ENCODE data around the gene CRADD.
"Not testable (repeated sequence)": the region's sequence is repeated elsewhere in the genome, so short reads cannot be mapped to it uniquely, and the experiment has no call there.

The CRADD gene

GRCh38 chr12:93750056-93750455 lies 72.9 kb downstream of the CRADD start:
- no peak for TF ChIP-seq CTCF (IDR thresholded peaks at IDR 0.05; ENCODE audit: low read depth, low read length)
- DNase-seq (ENCODE audit: extremely low read depth, low read depth): no peak

GRCh38 chr12:93751864-93752610 lies 74.9 kb downstream of the CRADD start:
- no peak for TF ChIP-seq CTCF (IDR thresholded peaks at IDR 0.05; ENCODE audit: low read depth, low read length)
- DNase-seq (ENCODE audit: extremely low read depth, low read depth): peak; percentile 60

- no peak for DNase-seq (ENCODE audit: extremely low read depth, low read depth)
- no peak for TF ChIP-seq CTCF (IDR thresholded peaks at IDR 0.05; ENCODE audit: low read depth, low read length)
Measured at GRCh38 chr12:93753285-93753684, 76.1 kb downstream of the CRADD start.

- TF ChIP-seq CTCF (IDR thresholded peaks at IDR 0.05; ENCODE audit: low read depth, low read length): no peak
- DNase-seq (ENCODE audit: extremely low read depth, low read depth): no peak
Measured at GRCh38 chr12:93753838-93754429, 76.8 kb downstream of the CRADD start.

GRCh38 chr12:93754859-93755258 lies 77.7 kb downstream of the CRADD start:
- DNase-seq (ENCODE audit: extremely low read depth, low read depth): not testable (repeated sequence)

GRCh38 chr12:93756288-93756687 lies 79.1 kb downstream of the CRADD start:
- no peak for TF ChIP-seq CTCF (IDR thresholded peaks at IDR 0.05; ENCODE audit: low read depth, low read length)
- DNase-seq (ENCODE audit: extremely low read depth, low read depth): no peak

GRCh38 chr12:93757792-93758694 lies 80.9 kb downstream of the CRADD start:
- TF ChIP-seq CTCF (IDR thresholded peaks at IDR 0.05; ENCODE audit: low read depth, low read length): no peak
- no peak for DNase-seq (ENCODE audit: extremely low read depth, low read depth)
